Loucy (cell line): ENCODE results near the gene ZNF467.

Experiments used
- H2AFZ ChIP-seq: fragments of 200-600 bp; sonication (generic); 2 replicates; pipeline ENCODE4 v1.6.0; 2016; ENCODE audit warnings: antibody characterized with exemption, mild to moderate bottlenecking, low read length, moderate library complexity
- H3F3A ChIP-seq: fragments of 200-600 bp; 2 replicates; pipeline ENCODE4 v1.6.0; 2016; ENCODE audit warnings: antibody characterized with exemption, low read depth, mild to moderate bottlenecking
- H3K27me3 ChIP-seq: fragments of 200-600 bp; sonication (generic); 2 replicates; pipeline ENCODE4 v1.6.1; 2014; ENCODE audit warnings: low read length, mild to moderate bottlenecking; ENCODE audit not compliant: insufficient read depth, poor library complexity, severe bottlenecking
- H3K36me3 ChIP-seq: fragments of 200-600 bp; sonication (generic); 2 replicates; pipeline ENCODE4 v1.6.1; 2016; ENCODE audit warnings: low read length; ENCODE audit not compliant: insufficient read depth
- H3K4me1 ChIP-seq: fragments of 200-600 bp; sonication (generic); 2 replicates; pipeline ENCODE4 v1.5.1; 2014; ENCODE audit warnings: low read length, mild to moderate bottlenecking; ENCODE audit not compliant: insufficient read depth, poor library complexity, severe bottlenecking
- H3K4me2 ChIP-seq: fragments of 200-600 bp; sonication (generic); 2 replicates; pipeline ENCODE4 v1.6.0; 2014; ENCODE audit warnings: antibody characterized with exemption, low read length, low read depth, mild to moderate bottlenecking; ENCODE audit not compliant: poor library complexity, severe bottlenecking
- H3K4me3 ChIP-seq: fragments of 200-600 bp; sonication (generic); 2 replicates; pipeline ENCODE4 v1.5.1; 2014; ENCODE audit warnings: low read length, mild to moderate bottlenecking, mixed read lengths; ENCODE audit not compliant: poor library complexity, severe bottlenecking
- H3K79me2 ChIP-seq: fragments of 200-600 bp; sonication (generic); 2 replicates; pipeline ENCODE4 v1.6.1; 2014; ENCODE audit warnings: low read length; ENCODE audit not compliant: insufficient read depth
- H3K9ac ChIP-seq: fragments of 200-600 bp; sonication (generic); 2 replicates; pipeline ENCODE4 v1.6.0; 2014; ENCODE audit warnings: mild to moderate bottlenecking, low read depth, low read length, moderate library complexity; ENCODE audit not compliant: poor library complexity, severe bottlenecking
- H3K9me2 ChIP-seq: fragments of 200-600 bp; sonication (generic); replicated peaks from 2 replicates; pipeline ENCODE4 v1.6.1; 2016; ENCODE audit warnings: low read depth, low read length, mixed read lengths
- H3K9me3 ChIP-seq: fragments of 200-600 bp; sonication (generic); 2 replicates; pipeline ENCODE4 v1.6.1; 2014; ENCODE audit warnings: mild to moderate bottlenecking, antibody characterized with exemption, low read length, low read depth; ENCODE audit not compliant: insufficient read depth
- H4K20me1 ChIP-seq: fragments of 200-600 bp; sonication (generic); 2 replicates; pipeline ENCODE4 v1.6.0; 2014; ENCODE audit warnings: antibody characterized with exemption, low read length, mild to moderate bottlenecking; ENCODE audit not compliant: insufficient read depth, poor library complexity, severe bottlenecking
- EZH2phosphoT487 ChIP-seq: fragments of 200-600 bp; IDR thresholded peaks from 2 replicates; pipeline ENCODE4 v1.6.1; 2018; ENCODE audit warnings: antibody characterized with exemption, mild to moderate bottlenecking, moderate library complexity, borderline replicate concordance
- TF ChIP-seq, protein P1 (sequence below): fragments of 200-600 bp; sonication (generic); conservative IDR thresholded peaks from 2 replicates; pipeline ENCODE4 v1.5.1; 2014; ENCODE audit warnings: mild to moderate bottlenecking, antibody characterized with exemption, low read length

Gene ZNF467

DNA sequence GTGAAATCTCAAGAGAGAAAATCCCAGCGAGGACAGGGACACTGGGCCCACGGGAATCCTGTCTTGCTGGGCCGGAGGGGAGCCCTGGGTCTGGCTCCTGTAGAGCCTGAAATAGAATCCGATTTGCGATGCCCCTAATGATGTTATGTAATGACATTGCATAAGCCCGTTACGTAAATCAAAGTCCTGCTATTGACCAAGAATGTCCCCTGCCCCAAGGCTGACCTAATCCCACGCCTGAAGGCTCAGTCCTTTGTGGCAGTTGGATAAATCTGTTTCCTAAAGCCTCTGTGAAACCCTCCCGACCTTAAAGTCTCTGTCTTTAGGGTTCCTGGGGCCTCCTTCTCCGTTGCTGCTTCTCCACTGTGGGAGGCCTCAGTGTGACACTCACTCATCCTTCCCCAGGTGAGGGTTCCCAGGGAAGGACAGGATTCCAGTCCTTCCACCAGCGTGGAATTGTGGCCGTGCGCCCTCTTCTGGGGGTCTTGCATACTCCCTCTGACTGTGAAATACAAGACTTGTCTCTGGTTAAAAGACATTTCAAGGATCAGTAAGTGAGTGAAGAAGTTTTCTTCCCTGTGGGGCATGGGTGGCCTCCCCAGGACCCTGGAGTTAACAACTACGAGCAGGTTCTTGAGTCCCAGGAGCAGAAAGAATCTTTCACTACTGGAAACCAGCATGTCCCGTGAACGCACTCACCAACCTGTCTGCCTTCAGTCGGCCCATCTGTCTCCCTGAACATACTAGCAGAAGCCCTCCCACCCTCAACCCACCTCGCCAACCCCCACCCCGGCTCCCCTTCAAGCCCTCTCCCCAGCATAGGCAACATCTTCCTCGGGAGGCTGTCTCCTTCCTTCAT lies 19.8 kb downstream of the ZNF467 start:
- no peak overlapping the region for H3K4me2 ChIP-seq
- H3K4me3 ChIP-seq = no peak overlapping the region
- no peaks in the 10 kb centered on the region for H3K27me3 ChIP-seq
- no peaks in the 10 kb centered on the region for H3K79me2 ChIP-seq
- no peak overlapping the region for H2AFZ ChIP-seq
- no peaks in the 10 kb centered on the region for H3K9me2 ChIP-seq
- H3K36me3 ChIP-seq = no peaks in the 10 kb centered on the region
- H3K9me3 ChIP-seq = no peaks in the 10 kb centered on the region
- TF ChIP-seq, protein P1, sequence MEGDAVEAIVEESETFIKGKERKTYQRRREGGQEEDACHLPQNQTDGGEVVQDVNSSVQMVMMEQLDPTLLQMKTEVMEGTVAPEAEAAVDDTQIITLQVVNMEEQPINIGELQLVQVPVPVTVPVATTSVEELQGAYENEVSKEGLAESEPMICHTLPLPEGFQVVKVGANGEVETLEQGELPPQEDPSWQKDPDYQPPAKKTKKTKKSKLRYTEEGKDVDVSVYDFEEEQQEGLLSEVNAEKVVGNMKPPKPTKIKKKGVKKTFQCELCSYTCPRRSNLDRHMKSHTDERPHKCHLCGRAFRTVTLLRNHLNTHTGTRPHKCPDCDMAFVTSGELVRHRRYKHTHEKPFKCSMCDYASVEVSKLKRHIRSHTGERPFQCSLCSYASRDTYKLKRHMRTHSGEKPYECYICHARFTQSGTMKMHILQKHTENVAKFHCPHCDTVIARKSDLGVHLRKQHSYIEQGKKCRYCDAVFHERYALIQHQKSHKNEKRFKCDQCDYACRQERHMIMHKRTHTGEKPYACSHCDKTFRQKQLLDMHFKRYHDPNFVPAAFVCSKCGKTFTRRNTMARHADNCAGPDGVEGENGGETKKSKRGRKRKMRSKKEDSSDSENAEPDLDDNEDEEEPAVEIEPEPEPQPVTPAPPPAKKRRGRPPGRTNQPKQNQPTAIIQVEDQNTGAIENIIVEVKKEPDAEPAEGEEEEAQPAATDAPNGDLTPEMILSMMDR = peak; percentile 71
- TF ChIP-seq EZH2phosphoT487 = no peak
- no peaks in the 10 kb centered on the region for H4K20me1 ChIP-seq
- H3K4me1 ChIP-seq = no peaks in the 10 kb centered on the region
- no peak overlapping the region for H3K9ac ChIP-seq
- no peaks in the 10 kb centered on the region for H3F3A ChIP-seq

DNA sequence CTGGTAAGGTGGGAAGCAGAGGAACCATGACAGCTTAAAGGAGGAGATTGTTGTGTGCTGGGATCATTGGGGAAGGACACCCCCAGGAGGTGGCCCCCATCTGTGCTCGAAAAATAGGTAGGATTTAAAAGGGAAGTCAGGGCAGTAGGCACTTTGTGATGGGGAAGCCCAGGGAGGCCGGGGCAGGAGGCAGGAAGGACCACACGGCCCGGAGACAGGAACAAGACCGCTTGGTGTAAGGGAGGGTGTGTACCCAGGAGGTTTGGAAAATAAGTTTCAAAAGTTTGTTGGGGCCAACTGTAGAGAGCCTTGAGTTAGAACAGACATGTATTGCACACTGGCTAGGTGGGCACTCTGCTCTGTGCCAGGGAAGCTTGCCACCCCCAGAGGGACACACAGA lies 20.7 kb downstream of the ZNF467 start:
- Histone ChIP-seq H4K20me1 (no peaks in the 10 kb centered on the region), H3F3A (no peaks in the 10 kb centered on the region), H3K4me3 (no peak overlapping the region), H3K9me2 (no peaks in the 10 kb centered on the region), H3K4me2 (no peak overlapping the region), H3K36me3 (no peaks in the 10 kb centered on the region), H3K79me2 (no peaks in the 10 kb centered on the region), H3K9ac (no peak overlapping the region), H2AFZ (no peak overlapping the region), H3K4me1 (no peaks in the 10 kb centered on the region), H3K9me3 (no peaks in the 10 kb centered on the region), H3K27me3 (no peaks in the 10 kb centered on the region)
- TF ChIP-seq EZH2phosphoT487 = no peak
- TF ChIP-seq, protein P1 = no peak

DNA sequence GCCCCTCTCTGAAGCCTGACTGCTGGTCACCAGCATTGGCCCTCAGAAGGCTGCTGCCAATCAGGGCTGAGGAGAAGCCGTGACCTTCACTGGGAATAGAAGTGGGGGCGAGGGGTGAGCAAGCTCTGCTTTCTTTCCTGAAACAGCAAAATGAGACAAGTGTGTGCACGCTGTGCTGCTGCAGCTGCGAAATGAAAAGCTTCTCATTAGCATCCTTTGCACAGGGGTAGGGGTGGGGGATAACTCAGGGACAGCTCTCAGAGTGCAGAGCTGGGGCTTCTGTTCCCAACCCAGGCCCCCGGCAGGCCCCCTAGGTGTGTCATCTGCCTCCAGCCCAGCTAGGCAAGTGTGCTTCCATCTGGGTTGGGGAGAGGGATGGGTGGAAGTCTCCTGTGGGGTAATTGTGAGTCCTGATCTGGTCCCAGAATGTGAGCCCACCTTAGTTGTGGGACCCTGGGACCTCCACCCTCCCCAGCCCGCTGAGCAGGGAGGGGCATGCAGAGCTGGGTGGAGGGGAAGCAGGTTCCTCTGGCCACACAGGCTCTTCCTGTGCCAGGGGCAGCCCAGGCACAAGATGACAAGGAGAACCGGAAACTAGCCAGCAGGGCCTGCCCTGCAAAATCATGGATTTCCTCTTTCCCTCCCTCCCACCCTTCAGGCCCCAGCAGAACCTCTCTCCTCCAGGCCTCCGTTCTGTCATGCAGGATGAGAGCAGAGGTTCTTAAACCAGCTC lies 22.2 kb downstream of the ZNF467 start:
- TF ChIP-seq, protein P1 = no peak
- TF ChIP-seq EZH2phosphoT487 = no peak
- H3K9me2 ChIP-seq = no peaks in the 10 kb centered on the region
- H4K20me1 ChIP-seq = no peaks in the 10 kb centered on the region
- H3K4me2 ChIP-seq = no peak overlapping the region
- no peaks in the 10 kb centered on the region for H3F3A ChIP-seq
- no peak overlapping the region for H3K9ac ChIP-seq
- no peaks in the 10 kb centered on the region for H3K27me3 ChIP-seq
- H3K4me1 ChIP-seq = no peaks in the 10 kb centered on the region
- no peak overlapping the region for H2AFZ ChIP-seq
- H3K4me3 ChIP-seq = no peak overlapping the region
- no peaks in the 10 kb centered on the region for H3K9me3 ChIP-seq
- no peaks in the 10 kb centered on the region for H3K36me3 ChIP-seq
- no peaks in the 10 kb centered on the region for H3K79me2 ChIP-seq
